Uterus (tissue), 2 donors: ENCODE data around the gene TNRC18.

Source experiments
- CTCF ChIP-seq, 4 experiments: fragments of 200-600 bp in 2 of 4; fragments of 450-650 bp in 2 of 4; sonication (generic) in 2 of 4; IDR thresholded peaks; one replicate each; pipeline ENCODE4 v1.5.1; 2016 to 2019; ENCODE audit warnings: antibody characterized with exemption in 4 of 4, mild to moderate bottlenecking in 2 of 4, moderate library complexity in 1 of 4
- POLR2A ChIP-seq, 2 donors: fragments of 450-650 bp; IDR thresholded peaks; one replicate each; pipeline ENCODE4 v1.6.1; 2016; ENCODE audit warnings: antibody characterized with exemption in 2 of 2, mild to moderate bottlenecking in 1 of 2, moderate library complexity in 1 of 2

- TF ChIP-seq CTCF (IDR thresholded peaks at IDR 0.05) (no peak), POLR2A (IDR thresholded peaks at IDR 0.05) (no peak)
These were observed 35.2 kb downstream of the TNRC18 start for GRCh38 chr7:5388273-5388901.
